ENCODE data around the gene LPCAT1. TPM values are rescaled to one million over a fixed set of nuclear protein-coding genes. Genes with fewer than 3 reads are reported as not detected.
A peak's percentile ranks its signal among the peaks of the same experiment; 100 is the strongest.

Gene LPCAT1
- total RNA-seq, 2 donors from 2014 or later, result 38.5 to 62.7 TPM

DNA sequence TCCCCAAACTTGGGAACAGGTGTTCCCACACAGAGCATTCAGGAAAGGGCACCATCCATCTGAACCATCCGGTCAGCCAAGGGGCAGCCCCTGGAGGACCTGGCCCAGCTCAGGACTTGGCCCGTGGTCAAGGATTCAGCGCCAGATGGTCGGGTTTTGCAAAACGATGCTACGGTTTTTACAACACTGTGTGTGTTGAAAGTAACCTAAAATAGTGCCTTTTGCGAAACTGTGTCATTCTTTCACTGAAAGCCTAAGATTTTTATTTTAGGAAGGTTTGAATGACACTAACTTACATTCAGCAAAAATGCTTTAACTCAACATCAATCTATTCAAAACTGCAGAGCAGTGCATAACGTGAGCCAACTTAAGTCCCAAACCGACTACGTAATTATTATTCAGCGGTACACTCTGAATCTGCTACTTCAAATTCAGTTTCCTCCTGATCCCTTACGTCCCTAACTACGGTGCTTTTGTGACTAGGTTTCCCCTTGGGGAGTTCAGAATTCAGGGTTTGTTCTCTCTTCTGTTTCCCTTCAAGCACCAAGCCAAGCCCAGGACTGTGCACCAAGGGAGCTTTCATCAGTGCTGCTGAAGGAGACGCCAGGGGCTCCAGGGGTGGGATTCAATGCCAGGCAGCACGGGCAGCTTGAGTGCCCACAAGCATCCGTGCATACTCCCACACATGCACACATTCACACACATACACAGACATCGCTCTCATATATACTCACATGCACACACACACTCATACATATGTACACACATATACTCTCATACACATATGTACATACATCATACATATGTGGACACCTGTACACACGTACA is 25.8 kb downstream of the LPCAT1 start:
- Mint-ChIP-seq H3K4me3 (no peak overlapping the region), H3K36me3 (ENCODE audit: low read depth) (peaks cover 46% of the 10 kb centered on the region), H3K27ac (no peak overlapping the region), H3K27me3 (no peaks in the 10 kb centered on the region), H3K9me3 (no peaks in the 10 kb centered on the region), H3K4me1 (peaks cover 8% of the 10 kb centered on the region)
- no peak for ATAC-seq (replicated peaks)

DNA sequence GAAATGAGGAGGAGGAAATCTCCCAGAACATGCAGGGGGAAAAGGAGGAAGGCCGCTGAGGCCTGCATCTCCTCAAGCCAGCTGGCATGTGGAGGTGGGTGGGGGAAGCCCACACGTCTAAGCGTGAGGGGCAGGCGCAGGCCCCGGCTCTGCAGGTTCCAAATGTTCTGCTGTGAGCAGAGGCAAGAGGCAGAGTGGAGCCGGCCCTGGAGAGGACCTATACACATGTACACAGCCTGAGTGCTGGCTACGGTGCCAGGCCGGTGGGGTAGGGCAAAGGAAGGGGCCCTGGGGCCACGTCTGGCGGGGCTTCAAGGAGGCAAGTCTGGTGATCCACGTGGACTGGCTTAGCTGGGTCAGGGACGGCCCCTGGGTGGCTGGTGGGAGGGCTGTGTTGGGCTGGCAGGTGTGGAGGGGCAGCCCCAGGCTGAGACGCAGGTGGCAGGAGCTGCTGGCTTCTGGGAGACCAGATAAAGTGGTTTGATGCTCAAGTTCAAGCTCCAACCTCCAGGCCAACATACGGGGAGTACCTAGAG is 26.4 kb downstream of the LPCAT1 start:
- Mint-ChIP-seq H3K36me3 (ENCODE audit: low read depth) (peaks cover 53% of the 10 kb centered on the region), H3K4me1 (peaks cover 5% of the 10 kb centered on the region), H3K4me3 (no peak overlapping the region), H3K9me3 (no peaks in the 10 kb centered on the region), H3K27ac (no peak overlapping the region), H3K27me3 (no peaks in the 10 kb centered on the region)
- ATAC-seq (replicated peaks), result no peak

DNA sequence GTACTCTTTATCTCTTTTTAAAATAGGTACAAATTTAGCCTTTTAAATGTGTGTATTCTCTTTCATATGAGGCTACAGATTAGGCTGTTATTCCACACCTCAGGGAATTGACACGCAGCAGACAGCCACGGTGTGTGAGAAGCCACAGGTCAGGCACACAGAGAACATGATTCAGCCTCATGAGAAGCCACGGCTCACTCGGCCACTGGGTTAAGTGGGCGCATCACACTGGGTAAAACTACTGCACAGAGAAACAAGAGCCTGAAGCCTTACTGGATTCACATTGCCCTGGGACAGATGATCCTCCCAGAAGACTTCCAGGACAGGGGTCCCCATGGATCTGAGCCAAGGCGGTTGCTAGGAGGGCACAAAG is 28.2 kb downstream of the LPCAT1 start:
- Mint-ChIP-seq H3K9me3 (no peaks in the 10 kb centered on the region), H3K36me3 (ENCODE audit: low read depth) (peaks cover 66% of the 10 kb centered on the region), H3K4me1 (peaks cover 10% of the 10 kb centered on the region), H3K27me3 (no peaks in the 10 kb centered on the region), H3K27ac (peak overlapping the region; percentile 73), H3K4me3 (no peak overlapping the region)
- ATAC-seq (replicated peaks), result peak; percentile 79

DNA sequence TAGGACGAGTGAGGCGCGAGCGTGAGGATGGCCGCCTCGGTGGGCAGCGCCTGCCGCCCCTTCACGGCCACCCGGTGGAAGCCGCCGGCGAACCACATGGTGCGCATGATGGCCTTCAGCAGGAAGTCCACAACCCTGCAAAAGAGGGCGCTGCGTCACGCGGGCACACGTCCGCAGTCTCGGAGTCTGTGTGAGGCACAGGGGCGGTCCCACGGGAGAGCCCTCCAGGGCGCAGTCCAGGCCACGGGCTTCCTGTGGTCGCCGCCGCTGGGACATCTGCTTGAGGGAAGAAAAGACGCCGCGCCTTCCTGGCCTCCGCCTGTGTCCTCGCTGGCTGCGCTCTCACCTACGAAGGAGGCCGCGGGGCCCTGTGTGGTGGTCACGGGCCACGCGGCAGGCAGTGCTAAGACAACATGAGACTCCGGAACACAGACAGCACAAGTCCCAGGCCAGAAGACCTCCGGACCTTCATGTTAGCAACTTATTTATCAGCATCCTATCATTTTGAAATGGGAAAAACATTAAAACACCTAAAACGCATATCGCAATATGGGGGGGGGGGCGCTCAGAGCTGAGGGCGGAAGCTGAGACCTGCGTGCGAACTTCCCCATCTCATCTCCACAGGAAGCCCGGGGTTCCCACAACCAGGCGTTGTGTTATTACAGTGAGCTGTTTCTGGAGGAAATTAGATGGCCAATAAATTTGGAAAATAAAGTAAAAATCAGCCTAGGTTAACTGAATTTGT is 28.8 kb downstream of the LPCAT1 start:
- Mint-ChIP-seq H3K9me3 (no peaks in the 10 kb centered on the region), H3K4me1 (peaks cover 10% of the 10 kb centered on the region), H3K4me3 (no peak overlapping the region), H3K27ac (peak overlapping the region; percentile 73), H3K36me3 (ENCODE audit: low read depth) (peaks cover 65% of the 10 kb centered on the region), H3K27me3 (no peaks in the 10 kb centered on the region)
- peak; percentile 15 for ATAC-seq (replicated peaks)

DNA sequence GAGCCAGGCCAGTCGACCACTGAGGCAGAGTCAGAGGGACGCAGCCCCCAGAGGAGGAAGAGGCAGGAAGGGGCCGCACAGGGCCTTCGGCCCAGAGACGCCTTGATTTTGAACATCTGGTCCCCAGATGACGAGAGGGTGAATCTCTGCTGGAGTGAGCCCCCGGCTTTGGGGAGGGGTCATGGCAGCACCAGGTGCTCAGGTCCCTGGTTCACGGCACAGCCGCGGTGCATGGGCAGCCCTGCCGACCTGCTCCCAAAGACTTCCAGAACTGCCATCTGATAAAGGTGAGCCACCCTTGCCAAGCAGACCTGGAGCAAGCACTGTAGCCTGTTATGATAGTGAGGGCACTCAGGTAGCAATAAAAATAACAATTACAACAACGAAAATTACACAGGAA is 29.8 kb downstream of the LPCAT1 start:
- Mint-ChIP-seq H3K9me3 (no peaks in the 10 kb centered on the region), H3K4me1 (peaks cover 18% of the 10 kb centered on the region), H3K36me3 (ENCODE audit: low read depth) (peaks cover 68% of the 10 kb centered on the region), H3K4me3 (no peak overlapping the region), H3K27ac (no peak overlapping the region), H3K27me3 (no peaks in the 10 kb centered on the region)
- no peak for ATAC-seq (replicated peaks)

DNA sequence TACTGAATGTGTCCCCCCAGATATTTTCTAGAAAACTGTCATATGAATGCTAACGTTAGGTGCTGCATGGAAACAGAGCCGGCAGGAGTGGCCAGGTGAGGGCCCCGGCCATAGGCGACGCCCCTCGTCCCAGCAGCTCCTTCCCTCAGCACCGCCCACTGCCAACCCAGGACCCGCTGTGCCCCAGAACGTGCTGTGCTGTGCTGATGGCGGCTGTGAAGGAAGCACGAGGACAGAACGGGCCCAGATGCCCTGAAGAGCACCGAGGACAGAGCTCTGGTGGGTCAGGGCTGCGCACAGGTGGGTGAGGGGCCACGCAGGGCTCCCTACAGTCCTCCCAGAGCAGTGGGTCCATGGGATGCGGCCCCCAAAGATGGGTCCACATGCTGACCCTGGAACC is 30.3 kb downstream of the LPCAT1 start:
- Mint-ChIP-seq H3K36me3 (ENCODE audit: low read depth) (peaks cover 69% of the 10 kb centered on the region), H3K27ac (no peak overlapping the region), H3K27me3 (no peaks in the 10 kb centered on the region), H3K9me3 (no peaks in the 10 kb centered on the region), H3K4me3 (no peak overlapping the region), H3K4me1 (peaks cover 18% of the 10 kb centered on the region)
- no peak for ATAC-seq (replicated peaks)

DNA sequence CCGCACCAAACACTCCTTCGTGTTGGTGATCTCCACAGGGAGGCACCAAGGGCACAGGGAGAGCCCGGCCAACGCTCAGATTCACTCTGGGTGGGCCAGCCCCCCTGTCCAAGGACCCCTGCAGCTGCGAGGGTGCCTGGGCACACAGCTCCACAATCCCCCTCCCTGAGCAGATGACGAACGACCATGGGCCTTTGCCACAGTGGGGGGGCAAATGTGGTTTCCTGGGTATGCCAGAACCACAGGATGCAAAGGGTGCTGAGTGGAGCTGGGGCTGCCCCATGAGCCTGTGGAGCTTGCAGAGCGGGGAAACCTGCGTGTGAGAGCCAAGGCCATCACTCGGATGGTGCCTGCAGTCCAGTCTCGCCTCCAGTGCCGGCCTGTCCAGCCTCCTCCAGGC is 31.0 kb downstream of the LPCAT1 start:
- ATAC-seq (replicated peaks), result no peak
- H3K9me3 Mint-ChIP-seq, result no peaks in the 10 kb centered on the region
- H3K4me3 Mint-ChIP-seq, result no peak overlapping the region
- no peaks in the 10 kb centered on the region for H3K27me3 Mint-ChIP-seq
- no peak overlapping the region for H3K27ac Mint-ChIP-seq
- H3K36me3 Mint-ChIP-seq (ENCODE audit: low read depth), result peaks cover 72% of the 10 kb centered on the region
- H3K4me1 Mint-ChIP-seq, result peaks cover 17% of the 10 kb centered on the region

DNA sequence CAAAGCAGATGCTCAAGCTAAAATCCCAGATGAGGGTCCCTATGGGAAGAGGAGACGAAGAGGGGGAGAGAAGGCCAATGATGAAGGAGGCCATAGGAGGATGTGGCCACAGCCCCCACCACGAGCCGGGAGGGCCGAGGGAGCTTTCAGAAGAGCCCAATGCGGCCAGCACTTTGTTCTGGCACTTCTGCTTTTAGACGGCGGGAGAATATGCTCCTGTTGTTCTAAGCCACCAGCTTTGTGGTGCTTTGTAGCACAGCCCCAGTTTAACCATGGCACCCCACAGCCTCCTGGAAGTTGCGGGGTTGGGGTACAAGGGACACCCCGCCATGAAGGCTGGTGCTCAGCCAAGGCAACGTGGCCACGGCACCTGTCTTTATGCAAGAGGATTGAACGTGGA is 33.4 kb downstream of the LPCAT1 start:
- peaks cover 17% of the 10 kb centered on the region for H3K4me1 Mint-ChIP-seq
- H3K27ac Mint-ChIP-seq, result peak overlapping the region; percentile 89

DNA sequence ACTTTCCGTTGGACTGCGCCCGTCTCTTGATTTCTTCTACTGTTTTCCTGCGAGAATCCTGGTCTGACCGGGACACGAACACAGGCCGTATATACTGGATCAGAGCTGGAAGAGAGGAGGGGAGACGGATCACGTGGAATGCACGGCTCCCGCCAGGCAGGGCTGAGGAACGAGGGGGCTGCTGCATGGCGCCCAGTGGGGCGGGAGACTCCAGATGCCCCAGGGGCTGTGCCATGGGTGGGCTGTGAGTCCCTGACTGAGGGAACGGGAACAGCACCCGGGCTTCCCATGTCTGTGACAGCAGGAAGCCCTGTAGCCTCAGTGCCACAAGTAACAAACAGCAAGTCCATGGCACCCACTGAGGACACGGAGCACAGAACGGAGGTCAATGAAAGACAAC is 34.0 kb downstream of the LPCAT1 start:
- ATAC-seq (replicated peaks), result no peak
- Mint-ChIP-seq H3K27me3 (no peaks in the 10 kb centered on the region), H3K36me3 (ENCODE audit: low read depth) (peaks cover 81% of the 10 kb centered on the region), H3K4me3 (peak overlapping the region; percentile 76), H3K27ac (peak overlapping the region; percentile 89), H3K4me1 (peaks cover 17% of the 10 kb centered on the region), H3K9me3 (no peaks in the 10 kb centered on the region)

More for the DNA sequence above, 33.4 kb downstream of the LPCAT1 start:
- no peaks in the 10 kb centered on the region for H3K27me3 Mint-ChIP-seq
- H3K9me3 Mint-ChIP-seq, result no peaks in the 10 kb centered on the region
- ATAC-seq (replicated peaks), result no peak
- H3K4me3 Mint-ChIP-seq, result peak overlapping the region; percentile 76
- H3K36me3 Mint-ChIP-seq (ENCODE audit: low read depth), result peaks cover 87% of the 10 kb centered on the region

DNA sequence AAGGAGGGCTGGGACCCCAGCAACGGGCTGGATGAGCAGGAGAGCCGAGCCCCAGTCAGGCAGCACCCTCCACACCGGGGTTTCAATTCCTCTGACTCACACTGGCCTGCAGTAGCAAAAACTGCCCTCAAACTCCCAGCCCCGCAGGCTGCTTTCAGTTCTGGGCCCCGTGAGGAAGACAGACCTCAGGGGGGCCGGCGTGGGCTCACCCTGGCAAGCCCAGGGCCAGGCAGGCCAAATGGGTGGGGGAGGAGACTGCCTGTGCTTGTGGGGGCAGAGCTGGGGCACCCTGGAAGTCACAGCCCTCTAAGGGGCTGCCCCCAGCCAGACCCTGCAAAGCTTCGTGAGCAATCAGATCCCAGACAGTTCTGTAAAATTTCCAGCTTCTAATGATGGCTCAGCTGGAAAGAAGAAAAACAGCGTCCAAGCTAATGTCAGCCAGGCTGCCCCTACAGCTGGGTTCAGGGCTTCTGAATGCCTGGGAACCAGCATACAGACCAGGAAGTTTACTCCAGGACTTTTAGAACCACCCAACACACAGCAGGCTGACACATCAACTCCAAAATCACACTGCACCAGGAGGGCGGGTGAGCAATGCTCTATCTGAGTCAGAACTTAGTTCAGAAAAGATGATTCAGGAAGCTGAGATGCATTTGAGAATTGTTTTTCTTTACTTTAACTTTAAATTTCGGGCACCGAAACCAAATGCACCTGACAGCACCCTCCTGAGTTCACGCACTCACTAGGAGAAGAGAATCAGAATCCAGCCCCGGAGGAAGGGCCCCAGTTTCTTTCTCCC is 34.7 kb downstream of the LPCAT1 start:
- Mint-ChIP-seq H3K9me3 (no peaks in the 10 kb centered on the region), H3K27ac (peak overlapping the region; percentile 89), H3K27me3 (no peaks in the 10 kb centered on the region), H3K4me3 (peak overlapping the region; percentile 76), H3K36me3 (ENCODE audit: low read depth) (peaks cover 76% of the 10 kb centered on the region), H3K4me1 (peaks cover 17% of the 10 kb centered on the region)
- ATAC-seq (replicated peaks), result peak; percentile 93

DNA sequence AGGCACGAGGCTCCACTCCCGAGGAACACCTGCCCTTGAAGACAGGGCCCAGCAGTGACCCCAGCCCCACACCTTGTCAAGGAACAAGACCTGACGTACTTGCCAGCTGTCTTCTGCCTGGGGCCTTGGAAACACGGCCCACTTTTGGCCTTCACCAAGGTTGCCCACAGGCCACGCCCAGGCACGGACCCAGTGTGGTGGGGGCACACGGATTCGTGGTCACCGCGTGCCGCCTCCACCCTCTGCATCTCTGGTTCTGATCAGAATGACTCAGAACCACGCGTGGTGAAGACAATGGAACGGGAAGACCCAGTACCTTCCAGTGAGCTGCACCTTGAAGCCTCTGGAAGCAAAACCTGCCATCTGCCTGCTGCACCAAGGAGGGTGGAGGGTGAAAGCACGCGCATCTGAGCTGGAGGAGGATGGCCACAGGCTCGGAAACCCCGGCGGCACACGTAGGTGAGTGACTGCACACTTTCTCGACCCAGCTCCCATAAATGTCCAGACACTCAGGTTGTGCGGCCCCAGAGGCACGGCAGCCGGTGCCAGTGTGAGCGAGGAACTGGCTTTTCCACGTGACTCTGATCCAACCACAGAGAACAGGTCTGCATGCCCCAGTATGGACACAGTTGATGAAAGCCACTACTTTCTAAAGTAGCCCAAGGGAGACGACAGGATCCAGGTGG is 36.5 kb downstream of the LPCAT1 start:
- Mint-ChIP-seq H3K27me3 (no peaks in the 10 kb centered on the region), H3K4me3 (no peak overlapping the region), H3K4me1 (peaks cover 17% of the 10 kb centered on the region), H3K9me3 (no peaks in the 10 kb centered on the region), H3K36me3 (ENCODE audit: low read depth) (peaks cover 67% of the 10 kb centered on the region), H3K27ac (no peak overlapping the region)
- ATAC-seq (replicated peaks), result no peak

DNA sequence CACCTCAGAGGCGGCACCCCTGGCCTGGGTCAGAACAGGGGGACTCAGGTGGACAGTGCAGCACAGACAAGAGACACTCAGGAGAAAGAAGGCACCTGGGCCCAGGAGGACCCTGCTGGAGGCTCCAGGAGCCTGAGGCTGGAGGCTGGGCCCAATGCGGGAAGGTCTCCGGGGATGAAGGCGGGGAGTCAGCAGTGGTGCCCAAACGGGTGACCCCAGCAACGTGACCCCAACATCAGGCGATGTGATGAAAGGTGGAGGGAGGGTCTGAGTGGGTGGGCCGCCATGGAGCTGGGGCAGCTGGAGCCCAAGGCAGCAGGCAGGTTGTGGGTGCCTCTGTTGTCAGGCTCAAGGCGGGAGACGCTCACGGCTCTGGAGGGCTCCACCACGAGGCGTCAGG is 37.5 kb downstream of the LPCAT1 start:
- ATAC-seq (replicated peaks), result no peak
- Mint-ChIP-seq H3K4me3 (no peak overlapping the region), H3K27ac (no peak overlapping the region), H3K27me3 (no peaks in the 10 kb centered on the region), H3K9me3 (no peaks in the 10 kb centered on the region), H3K36me3 (ENCODE audit: low read depth) (peaks cover 57% of the 10 kb centered on the region), H3K4me1 (peaks cover 17% of the 10 kb centered on the region)

DNA sequence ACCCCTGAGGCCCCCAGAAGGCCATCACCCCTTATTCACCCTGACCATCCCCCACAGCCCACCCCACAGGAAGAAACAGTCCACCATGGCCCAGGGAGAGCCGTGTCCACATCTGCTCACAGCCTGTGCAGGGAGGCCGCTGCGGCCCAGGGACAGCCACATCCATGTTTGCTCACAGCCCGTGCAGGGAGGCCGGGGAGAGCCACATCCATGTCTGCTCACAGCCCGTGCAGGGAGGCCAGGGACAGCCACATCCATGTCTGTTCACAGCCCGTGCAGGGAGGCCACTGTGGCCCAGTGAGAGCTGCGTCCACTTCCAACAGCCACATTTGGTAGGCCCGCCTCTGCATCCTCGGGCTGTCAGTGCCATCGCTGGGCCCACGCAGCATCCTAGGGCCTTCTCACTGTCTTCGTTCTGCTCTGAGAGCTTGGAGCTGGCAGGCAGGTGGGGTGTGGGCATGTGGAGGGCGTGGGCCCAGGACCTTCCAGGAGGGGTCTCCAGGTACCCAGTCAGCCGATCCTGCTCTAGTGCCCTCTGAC is 38.1 kb downstream of the LPCAT1 start:
- Mint-ChIP-seq H3K27me3 (no peaks in the 10 kb centered on the region), H3K27ac (no peak overlapping the region), H3K9me3 (no peaks in the 10 kb centered on the region), H3K36me3 (ENCODE audit: low read depth) (peaks cover 51% of the 10 kb centered on the region), H3K4me3 (no peak overlapping the region), H3K4me1 (peaks cover 13% of the 10 kb centered on the region)
- no peak for ATAC-seq (replicated peaks)

Measured in activated T-helper 17 cell treated with anti-CD3 and anti-CD28 coated beads, Interleukin-2, amount 50 U/mL, for 72 hours (primary cell).